Endothelial cell of umbilical vein (primary cell): Measurements from ENCODE around the gene TMEM183A. TPM values are rescaled to one million over a fixed set of nuclear protein-coding genes. Genes with fewer than 3 reads are reported as not detected.

Source experiments
- BruUV-seq: library from RNA; stranded (reverse); fragments of 400-500 nt; replicated peaks from 2 replicates; lab custom pipeline; 2021; lab: Mats Ljungman, UMichigan
- CTCF ChIA-PET: fragments of 300-600, 350-600 bp; sonication (Branson Sonifier 250); formaldehyde crosslinking; loops from one replicate; lab custom pipeline; 2021; ENCODE audit warnings: antibody characterized with exemption, inconsistent platforms; lab: Charles Lee
- POLR2A ChIA-PET: fragments of 300-600, 350-600 bp; sonication (Branson Sonifier 250); formaldehyde crosslinking; loops from one replicate; lab custom pipeline; 2021; ENCODE audit warnings: antibody characterized with exemption, inconsistent platforms; lab: Charles Lee
- DNase-seq: peaks from one replicate; pipeline ENCODE4 v3.0.0-alpha.2; 2011; ENCODE audit warnings: low read depth, low spot score
- FAIRE-seq: peaks from 2 replicates; lab custom pipeline; 2011; peaks lifted over from hg19 to GRCh38; lab: Jason Lieb, UNC
- H2AFZ ChIP-seq: 2 replicates; pipeline ENCODE4 v1.6.0; 2012; ENCODE audit warnings: low read depth, low read length, control low read depth, inconsistent platforms
- H3K27ac ChIP-seq: 2 replicates; pipeline ENCODE4 v1.5.1; 2011; ENCODE audit warnings: low read depth, mild to moderate bottlenecking, control low read depth, low read length, moderate library complexity; ENCODE audit not compliant: insufficient read depth
- H3K27me3 ChIP-seq, 2 experiments: 2 replicates each; pipeline versions ENCODE4 v1.6.0 to v1.6.1; 2011; ENCODE audit warnings: low read length in 2 of 2, mixed read lengths in 1 of 2; ENCODE audit not compliant: control insufficient read depth in 2 of 2, insufficient read depth in 2 of 2
- H3K36me3 ChIP-seq, 2 experiments: 2 replicates in 1 of 2; 3 replicates in 1 of 2; pipeline ENCODE4 v1.5.1; 2011; ENCODE audit warnings: low read length in 2 of 2, mild to moderate bottlenecking in 1 of 2, moderate library complexity in 1 of 2; ENCODE audit not compliant: control insufficient read depth in 2 of 2, insufficient read depth in 2 of 2; ENCODE audit errors: extremely low read depth in 1 of 2
- H3K4me1 ChIP-seq: 3 replicates; pipeline ENCODE4 v1.5.1; 2011; ENCODE audit warnings: mild to moderate bottlenecking, low read length; ENCODE audit not compliant: control insufficient read depth, insufficient read depth; ENCODE audit errors: extremely low read depth
- H3K4me2 ChIP-seq: 2 replicates; pipeline ENCODE4 v1.6.1; 2011; ENCODE audit warnings: low read length, control low read depth, mixed read lengths; ENCODE audit not compliant: insufficient read depth
- H3K4me3 ChIP-seq, 3 experiments: fragments of 200-600 bp in 1 of 3; sonication (generic), shearing (Covaris generic) in 1 of 3; replicated peaks in 1 of 3; 2 replicates each; pipeline ENCODE4 v1.5.1; 2011 to 2016; ENCODE audit warnings: control low read depth in 3 of 3, low read length in 3 of 3, mild to moderate bottlenecking in 2 of 3, inconsistent platforms in 1 of 3, low read depth in 1 of 3, moderate library complexity in 1 of 3; ENCODE audit not compliant: insufficient read depth in 1 of 3
- H3K79me2 ChIP-seq: 2 replicates; pipeline ENCODE4 v1.6.0; 2012; ENCODE audit warnings: low read length, inconsistent platforms; ENCODE audit not compliant: control insufficient read depth, insufficient read depth
- H3K9ac ChIP-seq: replicated peaks from 2 replicates; pipeline ENCODE3; 2011; ENCODE audit warnings: low read length, control low read depth; ENCODE audit not compliant: insufficient read depth; ENCODE audit errors: extremely low read depth
- H3K9me1 ChIP-seq: replicated peaks from 3 replicates; pipeline ENCODE4 v1.6.0; 2011; ENCODE audit warnings: mild to moderate bottlenecking, low read length; ENCODE audit not compliant: control insufficient read depth, insufficient read depth; ENCODE audit errors: extremely low read depth
- H3K9me3 ChIP-seq: replicated peaks from 2 replicates; pipeline ENCODE4 v1.5.1; 2012; ENCODE audit warnings: low read length, inconsistent platforms; ENCODE audit not compliant: control insufficient read depth, insufficient read depth
- H4K20me1 ChIP-seq: replicated peaks from 2 replicates; pipeline ENCODE3; 2011; ENCODE audit warnings: mild to moderate bottlenecking, low read length; ENCODE audit not compliant: control insufficient read depth, insufficient read depth; ENCODE audit errors: extremely low read depth
- CTCF ChIP-seq, 2 donors: IDR thresholded peaks; 1 replicate in 1 of 2; 2 replicates in 1 of 2; pipeline ENCODE4 v1.5.1; 2011; ENCODE audit warnings: low read length in 2 of 2, mild to moderate bottlenecking in 2 of 2, moderate library complexity in 2 of 2, control low read depth in 1 of 2, inconsistent platforms in 1 of 2, low read depth in 1 of 2; ENCODE audit not compliant: insufficient read depth in 1 of 2; ENCODE audit errors: extremely low read depth in 1 of 2
- EZH2 ChIP-seq: IDR thresholded peaks from 2 replicates; pipeline ENCODE4 v1.6.1; 2012; ENCODE audit warnings: borderline replicate concordance, low read depth, mild to moderate bottlenecking, moderate library complexity, low read length, inconsistent platforms; ENCODE audit not compliant: severe bottlenecking
- GATA2 ChIP-seq: IDR thresholded peaks from 2 replicates; pipeline ENCODE4 v1.7.0; 2011; ENCODE audit warnings: low read depth, mild to moderate bottlenecking, moderate library complexity, mixed read lengths, low read length; ENCODE audit not compliant: insufficient read length, insufficient read depth
- JUN ChIP-seq: IDR thresholded peaks from 2 replicates; pipeline ENCODE4 v1.6.1; 2011; ENCODE audit warnings: borderline replicate concordance, low read depth; ENCODE audit not compliant: insufficient read length, insufficient read depth
- MYC ChIP-seq: IDR thresholded peaks from one replicate; pipeline ENCODE4 v1.6.1; 2011; ENCODE audit warnings: mild to moderate bottlenecking, low read depth, low read length
- POLR2AphosphoS5 ChIP-seq: IDR thresholded peaks from 2 replicates; pipeline ENCODE4 v1.6.1; 2012; ENCODE audit warnings: low read depth, mild to moderate bottlenecking, control low read depth, low read length, moderate library complexity; ENCODE audit not compliant: insufficient read depth
- dilution Hi-C: fragments of 300-500 bp; cut with MboI; formaldehyde crosslinking; loops from one replicate; pipeline ENCODE4 v1.15.0; 2019; ENCODE audit warnings: low sequenced_read_pairs; ENCODE audit not compliant: extremely low pct_ligation_motif_present
- intact Hi-C: fragments of 100-400 bp; cut with micrococcal nuclease; formaldehyde crosslinking; loops from one replicate; pipeline ENCODE4 v1.10.0; 2022
- polyA plus RNA-seq, 4 experiments: library from polyadenylated mRNA; depleted of rRNA in 3 of 4; stranded (reverse) in 3 of 4; unstranded in 1 of 4; fragments of >200 nt; gene quantifications; 2 replicates each; pipeline versions ENCODE4 v1.2.1 to v1.2.3, GENCODE V29; 2011 to 2012; ENCODE audit warnings: missing spikeins in 1 of 4
- total RNA-seq: library from RNA; stranded (reverse); gene quantifications from 2 replicates; pipeline ENCODE4 v1.2.3, GENCODE V29; 2021

Gene TMEM183A
- total and polyA plus RNA-seq, 2 donors (not counting 3 experiments of a cell fraction or from before 2014, with no cell fraction given): 59.4 to 110 TPM

GRCh38 chr1:203040513-203041275 lies 33.5 kb downstream of the TMEM183A start:
- CTCF ChIA-PET: interaction anchor here (1.0 to 7.3 kb wide), 27 partner anchors 10 to 304 kb away, joined by 3 to 363 read pairs (median 8); partner anchors contain the start of gene PPFIA4
- FAIRE-seq: no peak
- H3K9me3 ChIP-seq: no peaks in the 10 kb centered on the region
- H3K27me3 ChIP-seq: peaks cover 0 to 16% of the 10 kb centered on the region in 2 experiments
- H3K79me2 ChIP-seq: no peaks in the 10 kb centered on the region
- intact Hi-C loops (no loop called here), dilution Hi-C loops (no loop called here)
- no peaks in the 10 kb centered on the region for H3K9me1 ChIP-seq
- POLR2A ChIA-PET: no interaction called here
- no peak overlapping the region for H2AFZ ChIP-seq
- H3K9ac ChIP-seq: no peak overlapping the region
- no peak for TF ChIP-seq MYC
- TF ChIP-seq EZH2: no peak
- TF ChIP-seq POLR2AphosphoS5: no peak
- TF ChIP-seq GATA2: no peak
- TF ChIP-seq JUN: no peak
- no peak for TF ChIP-seq CTCF (IDR thresholded peaks at IDR 0.05; ENCODE audit: extremely low read depth in 1 of 2, insufficient read depth in 1 of 2, low read depth in 1 of 2, low read length in 2 of 2)
- no peak overlapping the region for H3K4me2 ChIP-seq
- H3K4me3 ChIP-seq: no peak overlapping the region
- H4K20me1 ChIP-seq: no peaks in the 10 kb centered on the region
- no peak overlapping the region for H3K27ac ChIP-seq
- H3K36me3 ChIP-seq: no peaks in the 10 kb centered on the region
- H3K4me1 ChIP-seq: no peaks in the 10 kb centered on the region
- BruUV-seq: no TSS peak
- no peak for DNase-seq
